GM18861 (cell line): Measurements from ENCODE around the gene PSMB9.

Experiments used
- ATAC-seq: cut with Tn5 transposase; IDR thresholded peaks from one replicate; pipeline ENCODE4 v1.9.1; 2021; ENCODE audit not compliant: unreplicated experiment

The PSMB9 gene

GRCh38 chr6:32895006-32895345 is 41.0 kb downstream of the PSMB9 start:
- no peak for ATAC-seq

DNA sequence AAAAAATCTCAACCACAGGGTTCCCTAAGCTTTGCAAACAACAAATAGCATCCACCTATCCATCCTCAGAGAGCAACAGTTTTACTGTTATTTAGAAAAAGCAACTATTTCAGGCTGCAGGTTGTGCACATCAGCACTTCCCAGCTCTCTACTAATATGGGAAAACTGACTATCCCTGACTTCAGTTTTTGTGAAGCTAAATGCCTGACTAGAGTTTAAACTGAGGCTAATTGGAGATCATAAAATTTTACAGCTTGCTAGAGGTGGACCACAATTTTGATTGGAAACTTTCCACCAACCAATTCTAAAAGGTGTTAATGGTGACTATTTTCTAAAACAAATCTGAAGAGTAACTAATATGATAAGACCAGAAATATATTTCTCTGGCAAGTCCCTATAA is 50.0 kb downstream of the PSMB9 start:
- ATAC-seq = no peak

DNA sequence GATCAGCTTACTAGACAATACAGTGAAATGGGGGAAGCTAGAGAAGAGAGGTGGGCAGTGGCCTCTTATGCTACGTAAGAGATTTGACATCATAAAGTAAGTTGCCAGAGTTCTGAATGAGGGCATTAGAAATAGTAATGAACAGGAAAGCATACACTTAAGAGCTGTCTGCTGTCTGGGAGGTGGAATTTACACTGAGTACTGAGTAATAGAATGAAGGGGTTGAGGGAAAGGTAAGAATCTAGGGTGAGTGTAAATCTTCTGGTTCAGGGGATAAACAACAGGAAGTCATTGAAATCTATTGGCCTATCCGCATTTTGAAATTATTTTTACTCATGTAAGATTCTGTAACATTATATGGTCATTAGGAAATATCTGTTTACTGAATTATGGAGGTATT is 51.1 kb downstream of the PSMB9 start:
- ATAC-seq = no peak

DNA sequence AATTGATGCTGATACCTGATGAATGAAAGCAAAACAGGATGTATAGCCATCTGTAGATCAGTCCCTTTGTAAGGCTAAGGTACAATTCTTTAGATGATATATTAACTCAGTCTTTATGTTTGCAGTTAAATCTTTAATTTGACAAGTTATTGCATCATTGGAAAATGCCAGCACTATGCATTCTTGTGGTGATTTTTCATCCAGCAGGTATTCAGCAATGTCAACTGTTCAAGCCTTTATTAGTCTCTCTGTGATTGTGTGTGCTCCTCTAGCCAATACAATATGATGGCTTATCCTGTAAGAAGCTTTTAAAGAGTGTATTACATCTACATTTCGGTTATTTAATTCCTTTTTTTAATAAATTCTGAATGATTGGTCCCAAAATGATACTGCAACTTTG is 52.5 kb downstream of the PSMB9 start:
- ATAC-seq = no peak

GRCh38 chr6:32908897-32909296 is 54.9 kb downstream of the PSMB9 start:
- ATAC-seq = no peak
